ENCODE measurements around the gene SULT1C4. TPM values are rescaled to one million over a fixed set of nuclear protein-coding genes. Genes with fewer than 3 reads are reported as not detected.

Gene SULT1C4
- total RNA-seq, 1 donor from 2014 or later: 7.0 TPM

- H3K4me1 Mint-ChIP-seq (ENCODE audit: unreplicated experiment): peaks cover 19% of the 10 kb centered on the region
- DNase-seq (ENCODE audit: extremely low spot score, unreplicated experiment): no peak
- no peak overlapping the region for H3K27ac Mint-ChIP-seq (ENCODE audit: unreplicated experiment)
- no peak for TF ChIP-seq CTCF (IDR thresholded peaks at IDR 0.05)
- H3K4me3 Mint-ChIP-seq (ENCODE audit: unreplicated experiment): no peak overlapping the region
- no peaks in the 10 kb centered on the region for H3K9me3 Mint-ChIP-seq (ENCODE audit: unreplicated experiment)
- no peaks in the 10 kb centered on the region for H3K36me3 Mint-ChIP-seq (ENCODE audit: unreplicated experiment)
- no peaks in the 10 kb centered on the region for H3K27me3 Mint-ChIP-seq (ENCODE audit: unreplicated experiment)
Observed at GRCh38 chr2:108414945-108415344, 37.2 kb downstream of the SULT1C4 start.

GRCh38 chr2:108417254-108417653 is 39.5 kb downstream of the SULT1C4 start:
- DNase-seq (ENCODE audit: extremely low spot score, unreplicated experiment): no peak
- Mint-ChIP-seq H3K36me3 (ENCODE audit: unreplicated experiment) (no peaks in the 10 kb centered on the region), H3K4me3 (ENCODE audit: unreplicated experiment) (no peak overlapping the region), H3K27me3 (ENCODE audit: unreplicated experiment) (no peaks in the 10 kb centered on the region), H3K27ac (ENCODE audit: unreplicated experiment) (no peak overlapping the region), H3K4me1 (ENCODE audit: unreplicated experiment) (peaks cover 18% of the 10 kb centered on the region), H3K9me3 (ENCODE audit: unreplicated experiment) (no peaks in the 10 kb centered on the region)
- no peak for TF ChIP-seq CTCF (IDR thresholded peaks at IDR 0.05)

- no peak overlapping the region for H3K4me3 Mint-ChIP-seq (ENCODE audit: unreplicated experiment)
- peaks cover 4% of the 10 kb centered on the region for H3K9me3 Mint-ChIP-seq (ENCODE audit: unreplicated experiment)
- TF ChIP-seq CTCF (IDR thresholded peaks at IDR 0.05): no peak
- no peak for DNase-seq (ENCODE audit: extremely low spot score, unreplicated experiment)
- no peaks in the 10 kb centered on the region for H3K36me3 Mint-ChIP-seq (ENCODE audit: unreplicated experiment)
- H3K4me1 Mint-ChIP-seq (ENCODE audit: unreplicated experiment): peaks cover 11% of the 10 kb centered on the region
- H3K27me3 Mint-ChIP-seq (ENCODE audit: unreplicated experiment): no peaks in the 10 kb centered on the region
- no peak overlapping the region for H3K27ac Mint-ChIP-seq (ENCODE audit: unreplicated experiment)
Observed at GRCh38 chr2:108418416-108418815, 40.7 kb downstream of the SULT1C4 start.

GRCh38 chr2:108423067-108423466 is 45.3 kb downstream of the SULT1C4 start:
- no peaks in the 10 kb centered on the region for H3K4me1 Mint-ChIP-seq (ENCODE audit: unreplicated experiment)
- DNase-seq (ENCODE audit: extremely low spot score, unreplicated experiment): no peak
- H3K36me3 Mint-ChIP-seq (ENCODE audit: unreplicated experiment): no peaks in the 10 kb centered on the region
- H3K9me3 Mint-ChIP-seq (ENCODE audit: unreplicated experiment): peaks cover 4% of the 10 kb centered on the region
- H3K27ac Mint-ChIP-seq (ENCODE audit: unreplicated experiment): no peak overlapping the region
- no peak overlapping the region for H3K4me3 Mint-ChIP-seq (ENCODE audit: unreplicated experiment)
- no peak for TF ChIP-seq CTCF (IDR thresholded peaks at IDR 0.05)
- no peaks in the 10 kb centered on the region for H3K27me3 Mint-ChIP-seq (ENCODE audit: unreplicated experiment)

- H3K4me1 Mint-ChIP-seq (ENCODE audit: unreplicated experiment): no peaks in the 10 kb centered on the region
- no peak overlapping the region for H3K4me3 Mint-ChIP-seq (ENCODE audit: unreplicated experiment)
- TF ChIP-seq CTCF (IDR thresholded peaks at IDR 0.05): no peak
- no peaks in the 10 kb centered on the region for H3K27me3 Mint-ChIP-seq (ENCODE audit: unreplicated experiment)
- H3K9me3 Mint-ChIP-seq (ENCODE audit: unreplicated experiment): peaks cover 4% of the 10 kb centered on the region
- H3K36me3 Mint-ChIP-seq (ENCODE audit: unreplicated experiment): no peaks in the 10 kb centered on the region
- DNase-seq (ENCODE audit: extremely low spot score, unreplicated experiment): no peak
- H3K27ac Mint-ChIP-seq (ENCODE audit: unreplicated experiment): no peak overlapping the region
Observed at GRCh38 chr2:108423502-108424251, 45.9 kb downstream of the SULT1C4 start.
